ENCODE measurements around the gene DENND10.
"Not testable (repeated sequence)": the region's sequence is repeated elsewhere in the genome, so short reads cannot be mapped to it uniquely, and the experiment has no call there.

Gene DENND10

DNA sequence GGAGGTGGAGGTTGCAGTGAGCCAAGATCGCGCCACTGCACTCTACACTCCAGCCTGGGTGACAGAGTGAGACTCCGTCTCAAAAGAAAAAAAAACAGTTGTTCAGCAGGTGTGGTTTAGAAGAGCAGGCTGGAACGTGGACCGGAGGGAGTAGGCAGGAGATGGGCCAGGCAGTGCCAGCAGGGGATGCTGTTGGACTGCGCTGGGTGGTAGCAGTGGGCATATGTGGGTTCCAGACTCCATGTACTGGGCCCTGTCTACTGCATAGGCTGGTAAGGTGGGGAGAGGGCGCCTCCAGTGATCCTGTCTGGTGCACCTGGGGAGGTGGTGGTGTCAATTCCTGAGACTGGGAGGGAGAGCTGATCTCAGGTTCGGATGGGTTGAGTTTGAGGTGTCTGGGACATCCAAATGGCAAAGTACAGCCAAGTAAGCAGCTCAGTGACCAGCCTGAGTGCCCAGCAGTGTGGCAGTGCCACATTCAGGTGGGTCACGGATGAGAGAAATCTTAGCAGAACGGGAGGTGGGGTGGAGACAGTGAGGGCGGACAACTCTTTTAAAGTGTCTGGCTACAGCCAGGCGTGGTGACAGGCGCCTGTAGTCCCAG lies 35.7 kb downstream of the DENND10 start:
- H3K27me3 Mint-ChIP-seq (ENCODE audit: low read depth, poor library complexity) = no peaks in the 10 kb centered on the region
- peaks cover 22% of the 10 kb centered on the region for H3K4me1 Mint-ChIP-seq
- H3K36me3 Mint-ChIP-seq (ENCODE audit: low read depth) = peaks cover 27% of the 10 kb centered on the region
- no peak overlapping the region for H3K4me3 Mint-ChIP-seq
- TF ChIP-seq, protein P1, sequence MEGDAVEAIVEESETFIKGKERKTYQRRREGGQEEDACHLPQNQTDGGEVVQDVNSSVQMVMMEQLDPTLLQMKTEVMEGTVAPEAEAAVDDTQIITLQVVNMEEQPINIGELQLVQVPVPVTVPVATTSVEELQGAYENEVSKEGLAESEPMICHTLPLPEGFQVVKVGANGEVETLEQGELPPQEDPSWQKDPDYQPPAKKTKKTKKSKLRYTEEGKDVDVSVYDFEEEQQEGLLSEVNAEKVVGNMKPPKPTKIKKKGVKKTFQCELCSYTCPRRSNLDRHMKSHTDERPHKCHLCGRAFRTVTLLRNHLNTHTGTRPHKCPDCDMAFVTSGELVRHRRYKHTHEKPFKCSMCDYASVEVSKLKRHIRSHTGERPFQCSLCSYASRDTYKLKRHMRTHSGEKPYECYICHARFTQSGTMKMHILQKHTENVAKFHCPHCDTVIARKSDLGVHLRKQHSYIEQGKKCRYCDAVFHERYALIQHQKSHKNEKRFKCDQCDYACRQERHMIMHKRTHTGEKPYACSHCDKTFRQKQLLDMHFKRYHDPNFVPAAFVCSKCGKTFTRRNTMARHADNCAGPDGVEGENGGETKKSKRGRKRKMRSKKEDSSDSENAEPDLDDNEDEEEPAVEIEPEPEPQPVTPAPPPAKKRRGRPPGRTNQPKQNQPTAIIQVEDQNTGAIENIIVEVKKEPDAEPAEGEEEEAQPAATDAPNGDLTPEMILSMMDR (IDR thresholded peaks at IDR 0.05) = peak; percentile 59
- DNase-seq = peak; percentile 46
- H3K9me3 Mint-ChIP-seq = no peaks in the 10 kb centered on the region
- H3K27ac Mint-ChIP-seq = peak overlapping the region; percentile 86

DNA sequence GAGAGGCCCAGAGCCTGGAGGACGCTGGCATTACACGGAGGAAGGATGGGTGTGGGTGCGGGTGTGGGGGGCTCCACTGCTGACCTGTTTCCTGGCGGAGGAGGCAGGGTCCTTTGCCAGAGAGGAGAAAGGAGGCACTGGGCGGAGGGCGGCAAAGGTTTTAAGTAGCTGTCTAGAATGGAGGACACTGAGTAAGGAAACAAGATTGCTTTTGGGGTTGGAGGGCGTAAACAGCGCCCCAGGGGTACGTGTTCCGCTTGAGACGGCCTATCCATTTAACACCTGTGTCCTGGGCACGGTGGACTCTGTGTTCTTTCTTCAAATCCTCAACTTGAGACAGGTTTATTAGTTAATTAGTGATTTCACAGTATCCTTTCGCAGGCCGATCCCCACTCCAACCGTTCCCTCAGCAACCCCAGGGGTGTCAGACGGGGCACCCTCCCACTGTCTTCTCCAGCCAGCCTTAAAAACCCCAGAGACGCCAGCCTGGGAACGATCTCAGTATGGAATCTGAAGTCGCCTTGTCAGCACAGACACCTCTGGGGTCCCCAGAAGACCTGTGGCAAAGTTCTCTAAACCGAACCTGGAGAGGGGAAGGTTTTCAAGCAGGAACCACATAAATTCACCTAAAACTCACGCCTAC lies 36.8 kb downstream of the DENND10 start:
- Mint-ChIP-seq H3K27ac (peak overlapping the region; percentile 92), H3K9me3 (no peaks in the 10 kb centered on the region), H3K4me3 (no peak overlapping the region), H3K4me1 (peaks cover 22% of the 10 kb centered on the region), H3K36me3 (ENCODE audit: low read depth) (peaks cover 21% of the 10 kb centered on the region), H3K27me3 (ENCODE audit: low read depth, poor library complexity) (no peaks in the 10 kb centered on the region)
- TF ChIP-seq, protein P1 (IDR thresholded peaks at IDR 0.05) = no peak
- DNase-seq = no peak

DNA sequence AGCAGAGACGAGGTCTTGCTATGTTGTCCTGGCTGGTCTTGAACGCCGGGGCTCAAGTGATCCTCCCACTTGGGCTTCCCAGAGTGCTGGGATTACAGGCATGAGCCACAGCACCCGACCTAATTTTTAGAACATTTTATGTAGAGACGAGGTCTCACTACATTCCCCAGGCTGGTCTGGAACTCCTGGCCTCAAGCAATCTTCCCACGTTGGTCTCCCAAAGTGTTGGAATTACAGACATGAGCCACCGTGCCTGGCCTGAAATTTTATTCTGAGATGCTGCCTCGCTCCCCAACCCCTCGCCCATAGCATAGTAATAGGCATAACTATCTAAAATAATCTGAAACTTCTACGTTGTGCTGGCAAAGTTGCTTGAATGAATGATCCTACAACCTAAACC lies 39.7 kb downstream of the DENND10 start:
- TF ChIP-seq, protein P1 (IDR thresholded peaks at IDR 0.05) = no peak
- H3K27me3 Mint-ChIP-seq (ENCODE audit: low read depth, poor library complexity) = no peaks in the 10 kb centered on the region
- no peak for DNase-seq
- peaks cover 16% of the 10 kb centered on the region for H3K4me1 Mint-ChIP-seq
- H3K4me3 Mint-ChIP-seq = no peak overlapping the region
- no peak overlapping the region for H3K27ac Mint-ChIP-seq
- H3K36me3 Mint-ChIP-seq (ENCODE audit: low read depth) = peaks cover 32% of the 10 kb centered on the region
- no peaks in the 10 kb centered on the region for H3K9me3 Mint-ChIP-seq

DNA sequence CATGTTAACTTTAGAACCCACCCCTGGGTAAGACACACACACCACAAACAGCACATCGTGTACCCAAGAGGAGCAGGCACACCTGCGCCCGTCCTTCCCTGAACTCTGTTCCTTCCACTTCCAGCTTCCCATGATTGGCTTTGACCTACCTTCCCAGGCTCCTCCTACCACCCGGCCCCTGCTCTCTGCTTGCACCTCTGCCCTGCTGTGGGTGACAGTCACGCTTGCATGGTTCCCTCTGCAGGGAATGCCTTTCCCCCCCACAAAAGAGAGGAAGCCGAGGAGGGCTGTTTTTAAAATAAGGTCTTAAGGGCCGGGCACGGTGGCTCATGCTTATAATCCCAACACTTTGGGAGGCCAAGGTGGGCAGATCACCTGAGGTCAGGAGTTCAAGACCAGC lies 45.2 kb downstream of the DENND10 start:
- TF ChIP-seq, protein P1 (IDR thresholded peaks at IDR 0.05) = no peak
- peak overlapping the region; percentile 75 for H3K27ac Mint-ChIP-seq
- H3K9me3 Mint-ChIP-seq = no peaks in the 10 kb centered on the region
- H3K36me3 Mint-ChIP-seq (ENCODE audit: low read depth) = peaks cover 48% of the 10 kb centered on the region
- no peaks in the 10 kb centered on the region for H3K4me1 Mint-ChIP-seq
- H3K27me3 Mint-ChIP-seq (ENCODE audit: low read depth, poor library complexity) = no peaks in the 10 kb centered on the region
- H3K4me3 Mint-ChIP-seq = no peak overlapping the region
- no peak for DNase-seq

- H3K27me3 Mint-ChIP-seq (ENCODE audit: low read depth, poor library complexity) = no peaks in the 10 kb centered on the region
- no peak overlapping the region for H3K4me3 Mint-ChIP-seq
- H3K27ac Mint-ChIP-seq = no peak overlapping the region
- peaks cover 54% of the 10 kb centered on the region for H3K36me3 Mint-ChIP-seq (ENCODE audit: low read depth)
- DNase-seq = no peak
- H3K4me1 Mint-ChIP-seq = no peaks in the 10 kb centered on the region
- no peaks in the 10 kb centered on the region for H3K9me3 Mint-ChIP-seq
- TF ChIP-seq, protein P1 (IDR thresholded peaks at IDR 0.05) = no peak
Observed at GRCh38 chr10:119149729-119150128, 45.8 kb downstream of the DENND10 start.

DNA sequence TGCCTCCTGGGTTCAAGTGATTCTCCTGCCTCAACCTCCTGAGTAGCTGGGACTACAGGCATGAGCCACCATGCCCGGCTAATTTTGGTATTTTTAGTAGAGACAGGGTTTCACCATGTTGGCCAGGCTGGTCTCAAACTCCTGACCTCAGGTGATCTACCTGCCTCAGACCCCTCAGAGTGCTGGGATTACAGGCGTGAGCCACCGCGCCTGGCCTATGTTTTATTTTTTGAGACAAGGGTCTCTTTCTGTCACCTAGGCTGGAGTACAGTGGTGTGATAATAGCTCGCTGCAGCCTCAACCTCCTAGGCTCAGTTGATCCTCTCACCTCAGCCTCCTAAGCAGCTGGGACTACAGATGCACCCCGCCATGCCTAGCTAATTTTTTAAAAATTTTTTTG lies 47.7 kb downstream of the DENND10 start:
- not testable (repeated sequence) for DNase-seq; H3K4me1 Mint-ChIP-seq; H3K27ac Mint-ChIP-seq; H3K9me3 Mint-ChIP-seq; H3K27me3 Mint-ChIP-seq (ENCODE audit: low read depth, poor library complexity); H3K4me3 Mint-ChIP-seq
- peaks cover 67% of the 10 kb centered on the region for H3K36me3 Mint-ChIP-seq (ENCODE audit: low read depth)
